Skeletal muscle tissue (tissue), 4 donors: ENCODE measurements around the gene RNASE7. TPM values are rescaled to one million over a fixed set of nuclear protein-coding genes. Genes with fewer than 3 reads are reported as not detected.

Experiments used
- H3K27ac ChIP-seq: one replicate; pipeline ENCODE4 v1.7.0; 2013; ENCODE audit warnings: mild to moderate bottlenecking, low read depth, low read length, inconsistent platforms
- H3K27me3 ChIP-seq, 3 donors: one replicate each; pipeline ENCODE4 v1.7.0; 2013; ENCODE audit warnings: low read length in 3 of 3; ENCODE audit not compliant: control insufficient read depth in 3 of 3, insufficient read depth in 3 of 3
- H3K36me3 ChIP-seq, 3 donors: one replicate each; pipeline ENCODE4 v1.7.0; 2013; ENCODE audit warnings: low read length in 3 of 3; ENCODE audit not compliant: control insufficient read depth in 3 of 3, insufficient read depth in 3 of 3
- H3K4me1 ChIP-seq, 3 donors: one replicate each; pipeline ENCODE4 v1.7.0; 2013; ENCODE audit warnings: low read length in 3 of 3, mild to moderate bottlenecking in 3 of 3; ENCODE audit not compliant: control insufficient read depth in 3 of 3, insufficient read depth in 3 of 3
- H3K4me3 ChIP-seq, 3 donors: one replicate each; pipeline ENCODE4 v1.7.0; 2013; ENCODE audit warnings: low read length in 3 of 3
- H3K9ac ChIP-seq, 3 donors: one replicate each; pipeline ENCODE4 v1.7.0; 2013; ENCODE audit warnings: low read length in 3 of 3, mild to moderate bottlenecking in 3 of 3, moderate library complexity in 2 of 3, low read depth in 1 of 3
- H3K9me3 ChIP-seq, 3 donors: one replicate each; pipeline ENCODE4 v1.7.0; 2013; ENCODE audit warnings: low read length in 3 of 3; ENCODE audit not compliant: control insufficient read depth in 3 of 3
- total RNA-seq: library from RNA; depleted of rRNA; stranded (reverse); fragments of >200 nt; gene quantifications from one replicate; pipeline ENCODE4 v1.2.3, GENCODE V29; 2014
- donor health status: Osteomylitis.

RNASE7 gene
- total RNA-seq, 1 donor from 2014 or later: not detected

GRCh38 chr14:21071225-21072030 lies 29.3 kb downstream of the RNASE7 start:
- Histone ChIP-seq H3K4me1 (peaks cover 32 to 41% (median 33%) of the 10 kb centered on the region in 3 donors), H3K27me3 (no peaks in the 10 kb centered on the region), H3K4me3 (peak overlapping the region; percentile 90 to 94 (median 91)), H3K36me3 (peaks cover 20 to 29% (median 26%) of the 10 kb centered on the region in 3 donors), H3K27ac (peak overlapping the region; percentile 89), H3K9me3 (no peaks in the 10 kb centered on the region), H3K9ac (peak overlapping the region; percentile 88 to 89 (median 89))

- H3K27me3 ChIP-seq: no peaks in the 10 kb centered on the region
- peak overlapping the region; percentile 89 for H3K27ac ChIP-seq
- peaks cover 26 to 33% (median 30%) of the 10 kb centered on the region in 3 donors for H3K36me3 ChIP-seq
- H3K9ac ChIP-seq: peak overlapping the region; percentile 59 to 88 (median 65)
- no peaks in the 10 kb centered on the region for H3K9me3 ChIP-seq
- H3K4me3 ChIP-seq: peak overlapping the region; percentile 59 to 91 (median 90)
- H3K4me1 ChIP-seq: peaks cover 32 to 41% (median 33%) of the 10 kb centered on the region in 3 donors
Measured at GRCh38 chr14:21072031-21072473, 29.9 kb downstream of the RNASE7 start.

- Histone ChIP-seq H3K36me3 (peaks cover 33 to 39% (median 34%) of the 10 kb centered on the region in 3 donors), H3K4me3 (no peak overlapping the region), H3K9ac (peak overlapping the region in 1 of 3 donors; percentile 36)
Measured at GRCh38 chr14:21072781-21073339, 30.7 kb downstream of the RNASE7 start.

GRCh38 chr14:21073921-21074320 lies 31.8 kb downstream of the RNASE7 start:
- Histone ChIP-seq H3K9me3 (no peaks in the 10 kb centered on the region), H3K9ac (no peak overlapping the region), H3K27me3 (no peaks in the 10 kb centered on the region), H3K4me3 (no peak overlapping the region), H3K27ac (no peak overlapping the region), H3K4me1 (peaks cover 25 to 37% (median 26%) of the 10 kb centered on the region in 3 donors), H3K36me3 (peaks cover 43 to 50% (median 44%) of the 10 kb centered on the region in 3 donors)

More at GRCh38 chr14:21072781-21073339, 30.7 kb downstream of the RNASE7 start:
- Histone ChIP-seq H3K9me3 (no peaks in the 10 kb centered on the region), H3K27ac (peak overlapping the region; percentile 89), H3K4me1 (peaks cover 32 to 41% (median 33%) of the 10 kb centered on the region in 3 donors), H3K27me3 (no peaks in the 10 kb centered on the region)

GRCh38 chr14:21074398-21075272 lies 32.5 kb downstream of the RNASE7 start:
- H3K36me3 ChIP-seq: peaks cover 50 to 57% (median 51%) of the 10 kb centered on the region in 3 donors
- no peaks in the 10 kb centered on the region for H3K9me3 ChIP-seq
- peaks cover 18 to 30% (median 19%) of the 10 kb centered on the region in 3 donors for H3K4me1 ChIP-seq
- no peak overlapping the region for H3K9ac ChIP-seq
- H3K27me3 ChIP-seq: no peaks in the 10 kb centered on the region
- H3K4me3 ChIP-seq: no peak overlapping the region
- H3K27ac ChIP-seq: no peak overlapping the region

GRCh38 chr14:21075719-21076437 lies 33.7 kb downstream of the RNASE7 start:
- Histone ChIP-seq H3K4me1 (peaks cover 13 to 25% (median 16%) of the 10 kb centered on the region in 3 donors), H3K4me3 (no peak overlapping the region), H3K36me3 (peaks cover 63 to 69% (median 64%) of the 10 kb centered on the region in 3 donors), H3K9me3 (no peaks in the 10 kb centered on the region), H3K27ac (no peak overlapping the region), H3K27me3 (no peaks in the 10 kb centered on the region), H3K9ac (no peak overlapping the region)

- H3K9ac ChIP-seq: no peak overlapping the region
- no peak overlapping the region for H3K4me3 ChIP-seq
- H3K9me3 ChIP-seq: no peaks in the 10 kb centered on the region
- peaks cover 4 to 9% (median 4%) of the 10 kb centered on the region in 3 donors for H3K4me1 ChIP-seq
- H3K36me3 ChIP-seq: peaks cover 78 to 85% (median 79%) of the 10 kb centered on the region in 3 donors
- no peaks in the 10 kb centered on the region for H3K27me3 ChIP-seq
- no peak overlapping the region for H3K27ac ChIP-seq
Measured at GRCh38 chr14:21077672-21078071, 35.5 kb downstream of the RNASE7 start.

GRCh38 chr14:21078287-21078686 lies 36.1 kb downstream of the RNASE7 start:
- peaks cover 0 to 3% (median under 1%) of the 10 kb centered on the region in 3 donors for H3K4me1 ChIP-seq
- H3K27me3 ChIP-seq: no peaks in the 10 kb centered on the region
- H3K4me3 ChIP-seq: no peak overlapping the region
- peaks cover 79 to 85% (median 79%) of the 10 kb centered on the region in 3 donors for H3K36me3 ChIP-seq
- H3K9ac ChIP-seq: no peak overlapping the region
- H3K9me3 ChIP-seq: no peaks in the 10 kb centered on the region
- H3K27ac ChIP-seq: no peak overlapping the region

GRCh38 chr14:21078726-21079125 lies 36.6 kb downstream of the RNASE7 start:
- no peaks in the 10 kb centered on the region for H3K27me3 ChIP-seq
- H3K9ac ChIP-seq: no peak overlapping the region
- H3K36me3 ChIP-seq: peaks cover 76 to 84% (median 80%) of the 10 kb centered on the region in 3 donors
- no peak overlapping the region for H3K27ac ChIP-seq
- no peaks in the 10 kb centered on the region for H3K9me3 ChIP-seq
- peaks cover 0 to 3% (median 0%) of the 10 kb centered on the region in 3 donors for H3K4me1 ChIP-seq
- no peak overlapping the region for H3K4me3 ChIP-seq
